Left ventricle myocardium inferior (tissue), 1 donor: ENCODE results near the gene NRXN3. TPM values are rescaled to one million over a fixed set of nuclear protein-coding genes. Genes with fewer than 3 reads are reported as not detected.
"Not testable (repeated sequence)": the region's sequence is repeated elsewhere in the genome, so short reads cannot be mapped to it uniquely, and the experiment has no call there.

Source experiments
- DNase-seq: peaks from one replicate; pipeline ENCODE4 v3.0.0-alpha.2; 2020
- H3K27ac ChIP-seq: fragments of 200-600 bp; replicated peaks from 2 replicates; pipeline ENCODE4 v1.8.0; 2021
- H3K27me3 ChIP-seq: fragments of 200-600 bp; 2 replicates; pipeline ENCODE4 v1.8.0; 2021; ENCODE audit warnings: low read depth
- H3K36me3 ChIP-seq: fragments of 200-600 bp; 2 replicates; pipeline ENCODE4 v1.8.0; 2021
- H3K4me1 ChIP-seq: fragments of 200-600 bp; 2 replicates; pipeline ENCODE4 v1.8.0; 2021
- H3K4me3 ChIP-seq: fragments of 200-600 bp; 2 replicates; pipeline ENCODE4 v1.8.0; 2021; ENCODE audit warnings: mild to moderate bottlenecking, moderate library complexity
- H3K9me3 ChIP-seq: fragments of 200-600 bp; replicated peaks from 2 replicates; pipeline ENCODE4 v1.8.0; 2021
- intact Hi-C: fragments of 100-400 bp; cut with micrococcal nuclease; formaldehyde crosslinking; loops from one replicate; pipeline ENCODE4 v1.11.0; 2022
- total RNA-seq: library from RNA; stranded (reverse); fragmentation: NEBNext Ultra II Directional; extraction: Animal tissue kit (Norgen Biotek cat#: 25700); gene quantifications from one replicate; pipeline ENCODE4 v1.2.1, GENCODE V29; 2021
- TF ChIP-seq, protein P1 (sequence below): fragments of 200-600 bp; IDR thresholded peaks from 2 replicates; pipeline ENCODE4 v1.8.0; 2021; ENCODE audit warnings: antibody characterized with exemption, mild to moderate bottlenecking, borderline replicate concordance
- donor health status: DM: no; HTN: yes; CAD: no; lungs with severe emphysema.

NRXN3 gene
- total RNA-seq, 1 donor from 2014 or later, result 1.2 TPM

DNA sequence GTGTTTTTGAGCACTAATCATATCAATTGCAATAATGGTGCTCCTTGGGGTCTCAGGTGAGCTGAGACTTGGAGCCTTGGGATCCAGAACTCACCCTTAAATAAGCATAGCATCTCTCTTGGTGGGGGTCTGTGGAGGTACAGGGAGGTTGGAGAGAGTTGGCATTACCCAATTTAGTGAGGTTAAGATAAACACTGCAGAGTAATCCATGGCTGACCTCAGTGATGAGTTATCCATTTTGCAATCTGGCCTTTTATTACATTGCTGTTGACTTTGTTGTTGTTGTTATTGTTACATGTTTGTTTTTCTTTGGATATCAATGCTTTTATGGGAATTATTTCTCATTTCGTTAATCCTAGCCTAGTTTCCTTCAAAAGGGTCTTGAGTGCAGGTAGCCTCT lies 373.3 kb downstream of the NRXN3 start:
- Histone ChIP-seq H3K4me3 (no peak overlapping the region), H3K36me3 (no peaks in the 10 kb centered on the region), H3K27ac (no peak overlapping the region), H3K4me1 (no peaks in the 10 kb centered on the region), H3K27me3 (peaks cover 10% of the 10 kb centered on the region), H3K9me3 (peaks cover 16% of the 10 kb centered on the region)
- TF ChIP-seq, protein P1, sequence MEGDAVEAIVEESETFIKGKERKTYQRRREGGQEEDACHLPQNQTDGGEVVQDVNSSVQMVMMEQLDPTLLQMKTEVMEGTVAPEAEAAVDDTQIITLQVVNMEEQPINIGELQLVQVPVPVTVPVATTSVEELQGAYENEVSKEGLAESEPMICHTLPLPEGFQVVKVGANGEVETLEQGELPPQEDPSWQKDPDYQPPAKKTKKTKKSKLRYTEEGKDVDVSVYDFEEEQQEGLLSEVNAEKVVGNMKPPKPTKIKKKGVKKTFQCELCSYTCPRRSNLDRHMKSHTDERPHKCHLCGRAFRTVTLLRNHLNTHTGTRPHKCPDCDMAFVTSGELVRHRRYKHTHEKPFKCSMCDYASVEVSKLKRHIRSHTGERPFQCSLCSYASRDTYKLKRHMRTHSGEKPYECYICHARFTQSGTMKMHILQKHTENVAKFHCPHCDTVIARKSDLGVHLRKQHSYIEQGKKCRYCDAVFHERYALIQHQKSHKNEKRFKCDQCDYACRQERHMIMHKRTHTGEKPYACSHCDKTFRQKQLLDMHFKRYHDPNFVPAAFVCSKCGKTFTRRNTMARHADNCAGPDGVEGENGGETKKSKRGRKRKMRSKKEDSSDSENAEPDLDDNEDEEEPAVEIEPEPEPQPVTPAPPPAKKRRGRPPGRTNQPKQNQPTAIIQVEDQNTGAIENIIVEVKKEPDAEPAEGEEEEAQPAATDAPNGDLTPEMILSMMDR, result no peak
- intact Hi-C loops, result no loop called here
- no peak for DNase-seq

DNA sequence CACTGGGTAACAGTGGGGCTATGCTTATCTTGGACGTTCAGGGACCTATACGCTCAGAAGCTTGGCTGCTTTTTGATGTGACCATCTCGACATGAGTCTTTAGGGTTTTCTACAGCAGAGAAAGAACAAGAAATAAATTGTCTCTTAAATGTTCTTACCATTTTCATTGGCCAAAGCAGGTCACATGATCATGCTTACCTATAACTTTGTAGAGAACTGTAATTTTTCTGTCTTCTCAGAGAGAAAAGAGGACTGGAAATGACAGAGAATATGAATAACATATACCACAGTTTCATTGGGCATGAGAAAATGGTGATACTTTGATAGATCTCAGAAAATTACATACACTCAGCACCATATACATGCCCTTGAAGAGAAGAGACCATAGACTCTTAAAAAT lies 390.9 kb downstream of the NRXN3 start:
- Histone ChIP-seq H3K36me3 (no peaks in the 10 kb centered on the region), H3K4me3 (no peak overlapping the region), H3K27ac (no peak overlapping the region), H3K27me3 (peaks cover 24% of the 10 kb centered on the region), H3K9me3 (no peaks in the 10 kb centered on the region), H3K4me1 (peaks cover 3% of the 10 kb centered on the region)
- no peak for DNase-seq
- TF ChIP-seq, protein P1, result no peak
- intact Hi-C loops, result loop anchor here (10.0 kb wide), 1 partner anchor 696 kb away; no protein-coding TSS in a partner anchor

DNA sequence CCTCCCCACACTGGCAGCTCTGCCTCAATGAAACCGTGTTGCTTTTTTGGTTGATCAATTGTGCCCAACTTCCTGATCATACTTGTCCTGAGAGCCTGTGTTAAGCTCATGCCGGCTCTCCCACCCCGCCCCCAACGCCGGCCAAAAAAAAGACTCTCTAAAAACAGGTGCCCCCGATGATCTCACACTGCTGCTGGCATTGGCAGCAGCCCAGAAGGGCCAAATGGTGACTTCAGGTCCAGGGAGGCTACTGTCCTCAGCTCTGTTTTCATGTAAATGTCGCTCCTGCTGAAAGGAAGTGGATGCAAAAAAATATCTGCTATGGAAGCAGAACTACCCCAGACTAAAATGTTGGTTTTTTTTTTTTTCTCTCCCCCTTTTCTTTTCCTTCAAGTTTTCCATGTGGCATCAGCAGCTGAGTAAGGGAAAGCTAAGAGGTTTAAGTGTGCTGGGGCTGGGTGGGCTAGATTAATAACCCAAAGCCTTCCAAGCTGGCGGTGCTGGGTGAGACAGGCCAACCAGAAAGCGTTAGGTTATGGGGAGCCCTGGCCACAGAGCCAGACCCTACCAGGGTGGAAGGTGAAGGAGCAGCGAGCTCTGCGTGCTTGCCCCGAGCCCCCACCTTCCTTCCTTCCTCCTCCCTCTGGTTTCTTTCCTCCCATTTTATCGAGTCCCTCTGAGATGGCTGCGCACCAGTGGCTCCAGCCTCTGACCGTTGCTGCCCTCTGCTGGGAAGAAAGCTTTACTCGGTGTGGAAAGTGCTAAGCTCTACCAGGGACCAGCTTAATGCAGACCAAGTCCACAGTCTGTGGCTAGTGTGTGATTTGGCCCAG lies 396.1 kb downstream of the NRXN3 start:
- H3K9me3 ChIP-seq, result no peaks in the 10 kb centered on the region
- intact Hi-C loops, result loop anchor here (10.0 kb wide), 1 partner anchor 701 kb away; no protein-coding TSS in a partner anchor
- H3K4me1 ChIP-seq, result peaks cover 7% of the 10 kb centered on the region
- DNase-seq, result peak; percentile 59
- no peaks in the 10 kb centered on the region for H3K36me3 ChIP-seq
- peaks cover 15% of the 10 kb centered on the region for H3K27me3 ChIP-seq
- TF ChIP-seq, protein P1, result peak; percentile 80
- H3K4me3 ChIP-seq, result peak overlapping the region; percentile 53
- no peak overlapping the region for H3K27ac ChIP-seq

DNA sequence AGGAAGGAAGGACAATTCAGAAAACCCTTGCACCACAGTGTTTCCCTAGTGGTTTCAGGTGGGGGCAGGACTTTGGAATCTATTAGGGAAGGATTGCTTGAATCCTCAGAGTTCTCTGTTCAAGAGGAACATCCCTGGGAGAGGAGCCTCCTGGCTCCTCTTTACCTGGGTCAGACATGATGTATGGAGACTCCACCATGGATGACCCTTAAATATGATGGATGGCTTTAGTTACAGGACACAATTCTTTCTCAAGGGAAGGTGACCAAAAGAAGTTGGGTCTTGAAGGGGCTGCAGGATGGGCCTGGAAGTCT lies 396.6 kb downstream of the NRXN3 start:
- Histone ChIP-seq H3K4me3 (no peak overlapping the region), H3K27ac (no peak overlapping the region), H3K4me1 (peaks cover 7% of the 10 kb centered on the region), H3K27me3 (peaks cover 10% of the 10 kb centered on the region), H3K9me3 (no peaks in the 10 kb centered on the region), H3K36me3 (no peaks in the 10 kb centered on the region)
- TF ChIP-seq, protein P1, result peak; percentile 11
- intact Hi-C loops, result loop anchor here (10.0 kb wide), 1 partner anchor 702 kb away; no protein-coding TSS in a partner anchor
- DNase-seq, result no peak

DNA sequence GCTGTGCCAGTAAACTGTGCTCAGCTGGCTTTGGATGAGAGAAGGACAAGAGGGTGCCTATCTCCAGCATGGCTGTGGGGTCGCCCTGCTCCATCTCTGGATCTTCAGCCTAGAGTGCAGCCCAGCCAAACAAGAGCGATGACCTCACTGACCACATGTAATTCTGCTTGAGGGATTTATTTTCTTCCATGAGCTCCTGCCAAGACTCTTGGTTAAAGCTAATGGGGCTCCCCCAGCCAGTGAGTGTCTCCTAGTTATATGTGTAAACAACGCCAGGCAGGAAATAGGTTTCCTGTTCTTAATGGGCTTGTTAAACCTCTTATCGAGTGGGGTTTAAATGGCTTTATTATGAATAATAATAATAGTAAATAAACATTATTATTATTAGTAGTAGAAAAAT lies 397.2 kb downstream of the NRXN3 start:
- Histone ChIP-seq H3K4me1 (peaks cover 7% of the 10 kb centered on the region), H3K4me3 (no peak overlapping the region), H3K9me3 (no peaks in the 10 kb centered on the region), H3K36me3 (no peaks in the 10 kb centered on the region), H3K27ac (no peak overlapping the region), H3K27me3 (peaks cover 12% of the 10 kb centered on the region)
- intact Hi-C loops, result loop anchor here (10.0 kb wide), 1 partner anchor 703 kb away; no protein-coding TSS in a partner anchor
- no peak for DNase-seq
- TF ChIP-seq, protein P1, result no peak

DNA sequence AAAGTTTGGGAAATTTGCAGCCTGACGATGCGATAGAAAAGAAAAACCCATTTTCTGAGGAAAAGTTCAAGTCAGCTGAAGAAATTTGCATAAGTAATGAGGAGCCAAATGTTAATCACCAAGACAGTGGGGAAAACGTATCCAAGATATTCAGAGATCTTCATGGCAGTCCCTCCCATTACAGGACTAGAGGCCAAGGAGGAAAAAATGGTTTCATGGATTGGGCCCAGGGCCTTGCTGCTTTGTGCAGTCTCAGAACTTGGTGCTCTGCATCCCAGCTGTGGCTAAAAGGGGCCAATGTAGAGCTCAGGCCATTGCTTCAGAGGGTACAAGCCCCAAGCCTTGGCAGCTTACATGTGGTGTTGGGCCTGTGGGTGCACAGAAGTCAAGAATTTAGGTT lies 403.6 kb downstream of the NRXN3 start:
- H3K4me3 ChIP-seq, intact Hi-C loops, H3K27ac ChIP-seq: not testable (repeated sequence)

More for the DNA sequence above, 403.6 kb downstream of the NRXN3 start:
- not testable (repeated sequence) for DNase-seq, H3K36me3 ChIP-seq, H3K4me1 ChIP-seq
- Histone ChIP-seq H3K9me3 (peaks cover 19% of the 10 kb centered on the region), H3K27me3 (peaks cover 14% of the 10 kb centered on the region)
